Measurements from ENCODE around the gene AGT. TPM values are rescaled to one million over a fixed set of nuclear protein-coding genes. Genes with fewer than 3 reads are reported as not detected.

AGT gene
- total RNA-seq, 1 donor from 2014 or later: not detected

Other genes with a start within 250 kb of the AGT start
- gene COG2, start 71.6 kb downstream of the AGT start, total RNA-seq: 32.6 and 35.4 TPM in 2 replicates
- gene CAPN9, start 33.3 kb upstream of the AGT start, total RNA-seq: not detected in 2 replicates
- gene C1orf198, start 154.4 kb upstream of the AGT start, total RNA-seq: 3.2 and 3.6 TPM in 2 replicates

All from T-helper 1 cell treated with Interleukin-12 subunit alpha and Interleukin-12 subunit beta and Interleukin-4 antibody, amounts not matched to agents 30 ng/mL and 1 ng/mL, for 36 hours (primary cell).